ENCODE results near the gene PSKH1.
A peak's percentile ranks its signal among the peaks of the same experiment; 100 is the strongest.
"Not testable (repeated sequence)": the region's sequence is repeated elsewhere in the genome, so short reads cannot be mapped to it uniquely, and the experiment has no call there.

Gene PSKH1

GRCh38 chr16:67926181-67926750 lies 33.2 kb downstream of the PSKH1 start:
- DNase-seq (ENCODE audit: low read depth) = no peak

GRCh38 chr16:67927131-67927941 lies 34.3 kb downstream of the PSKH1 start:
- no peak for DNase-seq (ENCODE audit: low read depth)

- no peak for DNase-seq (ENCODE audit: low read depth)
Observed at GRCh38 chr16:67928147-67928546, 35.1 kb downstream of the PSKH1 start.

- DNase-seq (ENCODE audit: low read depth) = no peak
Observed at GRCh38 chr16:67928561-67929364, 35.7 kb downstream of the PSKH1 start.

GRCh38 chr16:67930191-67930590 lies 37.1 kb downstream of the PSKH1 start:
- no peak for DNase-seq (ENCODE audit: low read depth)

GRCh38 chr16:67930678-67931211 lies 37.7 kb downstream of the PSKH1 start:
- DNase-seq (ENCODE audit: low read depth) = no peak

GRCh38 chr16:67931712-67932461 lies 38.8 kb downstream of the PSKH1 start, which contains the start of gene CTRL:
Gene CTRL, minus strand, starts transcription at chr16:67931862. Its CDS starts 10 bp downstream, at chr16:67931852.
- no peak for DNase-seq (ENCODE audit: low read depth)

GRCh38 chr16:67932462-67932840 lies 39.4 kb downstream of the PSKH1 start:
- no peak for DNase-seq (ENCODE audit: low read depth)

GRCh38 chr16:67933805-67934204 lies 40.8 kb downstream of the PSKH1 start:
- no peak for DNase-seq (ENCODE audit: low read depth)

- DNase-seq (ENCODE audit: low read depth) = no peak
Observed at GRCh38 chr16:67934306-67935100, 41.4 kb downstream of the PSKH1 start.

- DNase-seq (ENCODE audit: low read depth) = no peak
Observed at GRCh38 chr16:67935101-67935401, 42.0 kb downstream of the PSKH1 start.

GRCh38 chr16:67935402-67936123 lies 42.5 kb downstream of the PSKH1 start:
- peak; percentile 76 for DNase-seq (ENCODE audit: low read depth)

GRCh38 chr16:67936124-67936879 lies 43.2 kb downstream of the PSKH1 start, which contains the start of gene PSMB10:
Gene PSMB10, minus strand, starts transcription at chr16:67936850. Its CDS starts 101 bp downstream, at chr16:67936749.
- no peak for DNase-seq (ENCODE audit: low read depth)

- DNase-seq (ENCODE audit: low read depth) = no peak
Observed at GRCh38 chr16:67936880-67937605, 44.0 kb downstream of the PSKH1 start.

GRCh38 chr16:67937713-67938112 lies 44.7 kb downstream of the PSKH1 start:
- not testable (repeated sequence) for DNase-seq (ENCODE audit: low read depth)

- no peak for DNase-seq (ENCODE audit: low read depth)
Observed at GRCh38 chr16:67939507-67940445, 46.7 kb downstream of the PSKH1 start.

GRCh38 chr16:67940446-67941089 lies 47.5 kb downstream of the PSKH1 start:
- DNase-seq (ENCODE audit: low read depth) = no peak

Measured in HS-27A (cell line).